Suppressor macrophage treated with lipopolysaccharide for 4 hours (primary cell): ENCODE data around the gene BCAN.

ENCODE experiments used
- DNase-seq: peaks from one replicate; pipeline ENCODE4 v3.0.0-alpha.2; 2020

BCAN gene

GRCh38 chr1:156644640-156645039, 2.7 kb downstream of the BCAN start:
- no peak for DNase-seq

GRCh38 chr1:156645056-156645455, 3.1 kb downstream of the BCAN start:
- DNase-seq = no peak

GRCh38 chr1:156645666-156646065, 3.7 kb downstream of the BCAN start:
- no peak for DNase-seq

DNA sequence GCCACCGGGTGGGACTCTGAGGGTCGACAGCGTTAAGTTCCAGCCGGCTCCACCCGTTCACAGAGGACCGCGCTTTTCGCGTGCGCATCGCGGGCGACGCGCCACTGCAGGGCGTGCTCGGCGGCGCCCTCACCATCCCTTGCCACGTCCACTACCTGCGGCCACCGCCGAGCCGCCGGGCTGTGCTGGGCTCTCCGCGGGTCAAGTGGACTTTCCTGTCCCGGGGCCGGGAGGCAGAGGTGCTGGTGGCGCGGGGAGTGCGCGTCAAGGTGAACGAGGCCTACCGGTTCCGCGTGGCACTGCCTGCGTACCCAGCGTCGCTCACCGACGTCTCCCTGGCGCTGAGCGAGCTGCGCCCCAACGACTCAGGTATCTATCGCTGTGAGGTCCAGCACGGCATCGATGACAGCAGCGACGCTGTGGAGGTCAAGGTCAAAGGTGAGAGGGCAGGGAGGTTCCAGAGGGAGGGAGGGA, 4.9 kb downstream of the BCAN start:
- no peak for DNase-seq

DNA sequence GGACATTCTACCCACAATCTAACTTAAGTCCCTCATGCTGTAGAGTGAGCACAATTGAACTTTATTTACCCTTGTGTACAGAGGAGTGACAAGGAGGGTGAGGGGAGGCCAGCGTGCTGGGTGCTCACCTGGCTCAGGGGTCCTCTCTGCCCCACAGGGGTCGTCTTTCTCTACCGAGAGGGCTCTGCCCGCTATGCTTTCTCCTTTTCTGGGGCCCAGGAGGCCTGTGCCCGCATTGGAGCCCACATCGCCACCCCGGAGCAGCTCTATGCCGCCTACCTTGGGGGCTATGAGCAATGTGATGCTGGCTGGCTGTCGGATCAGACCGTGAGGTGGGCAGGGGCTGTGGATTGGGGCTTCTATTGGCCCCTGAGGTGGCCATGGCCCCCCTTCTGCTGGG, 5.4 kb downstream of the BCAN start:
- no peak for DNase-seq

DNA sequence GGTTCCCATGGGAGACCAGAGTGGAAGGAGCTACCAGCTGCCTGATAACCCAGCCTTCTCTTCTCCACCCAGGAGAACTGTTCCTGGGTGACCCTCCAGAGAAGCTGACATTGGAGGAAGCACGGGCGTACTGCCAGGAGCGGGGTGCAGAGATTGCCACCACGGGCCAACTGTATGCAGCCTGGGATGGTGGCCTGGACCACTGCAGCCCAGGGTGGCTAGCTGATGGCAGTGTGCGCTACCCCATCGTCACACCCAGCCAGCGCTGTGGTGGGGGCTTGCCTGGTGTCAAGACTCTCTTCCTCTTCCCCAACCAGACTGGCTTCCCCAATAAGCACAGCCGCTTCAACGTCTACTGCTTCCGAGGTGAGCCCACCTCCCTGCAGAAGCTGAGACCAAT, 6.6 kb downstream of the BCAN start:
- DNase-seq = no peak

DNA sequence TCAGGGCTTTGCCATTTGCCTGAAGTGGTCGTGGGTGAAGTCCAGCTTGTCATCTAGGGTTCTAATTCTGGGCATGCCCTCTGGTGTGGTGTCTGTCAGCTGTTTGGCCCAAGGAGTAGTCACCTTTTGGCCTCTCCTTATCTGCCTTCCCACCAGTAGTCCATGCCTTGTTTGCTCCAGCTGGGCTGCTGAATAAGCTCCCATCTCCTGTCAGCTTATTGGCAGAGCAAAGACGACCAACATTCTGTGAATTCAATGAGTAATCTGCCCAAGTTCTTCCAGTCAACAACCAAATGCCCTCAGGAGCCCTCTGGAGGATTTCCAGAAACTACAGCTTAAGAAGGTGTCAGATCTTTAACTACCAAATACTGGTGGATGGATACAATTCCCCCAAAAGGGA, 7.0 kb downstream of the BCAN start:
- DNase-seq = no peak

- peak; percentile 70 for DNase-seq
Measured at GRCh38 chr1:156652131-156652991, 10.4 kb downstream of the BCAN start.

- no peak for DNase-seq
Measured at GRCh38 chr1:156652992-156653355, 11.1 kb downstream of the BCAN start.

- no peak for DNase-seq
Measured at GRCh38 chr1:156654700-156655099, 12.8 kb downstream of the BCAN start.

DNA sequence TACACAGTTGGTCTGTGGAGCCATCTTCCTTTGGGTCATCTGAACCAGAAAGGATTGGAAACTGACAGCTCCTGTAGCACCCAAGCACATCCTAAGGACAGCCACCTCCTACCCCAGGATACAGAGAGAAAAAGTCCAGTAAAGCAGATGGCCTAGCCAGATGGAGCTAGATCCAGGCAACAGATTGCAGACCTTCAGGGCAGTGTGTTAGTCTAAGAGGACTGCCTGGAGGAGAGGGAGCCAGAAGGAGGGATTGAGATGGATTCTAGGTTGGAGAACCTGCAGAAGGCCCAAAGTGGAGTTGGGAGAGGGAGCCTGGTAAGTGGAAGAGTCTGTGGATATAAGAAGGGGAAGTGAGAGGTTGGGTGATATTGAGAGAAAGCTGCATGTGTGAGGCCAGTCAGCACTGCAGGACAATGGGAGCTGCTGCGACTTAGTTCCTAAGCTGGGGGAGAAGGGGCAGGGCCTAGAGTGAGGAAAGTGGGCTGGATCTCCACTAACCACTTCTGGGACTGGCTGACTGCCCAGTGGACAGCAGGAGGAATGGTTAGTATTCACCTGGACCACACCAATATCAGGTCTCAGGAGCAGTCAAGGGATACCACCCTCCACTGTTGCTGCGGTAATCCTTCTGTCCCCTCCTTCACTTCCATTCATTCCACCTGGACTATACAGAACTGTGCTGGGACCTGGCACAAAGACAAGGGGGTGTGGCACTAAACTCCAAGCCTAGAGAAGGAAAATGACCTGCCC, 13.4 kb downstream of the BCAN start:
- no peak for DNase-seq

DNA sequence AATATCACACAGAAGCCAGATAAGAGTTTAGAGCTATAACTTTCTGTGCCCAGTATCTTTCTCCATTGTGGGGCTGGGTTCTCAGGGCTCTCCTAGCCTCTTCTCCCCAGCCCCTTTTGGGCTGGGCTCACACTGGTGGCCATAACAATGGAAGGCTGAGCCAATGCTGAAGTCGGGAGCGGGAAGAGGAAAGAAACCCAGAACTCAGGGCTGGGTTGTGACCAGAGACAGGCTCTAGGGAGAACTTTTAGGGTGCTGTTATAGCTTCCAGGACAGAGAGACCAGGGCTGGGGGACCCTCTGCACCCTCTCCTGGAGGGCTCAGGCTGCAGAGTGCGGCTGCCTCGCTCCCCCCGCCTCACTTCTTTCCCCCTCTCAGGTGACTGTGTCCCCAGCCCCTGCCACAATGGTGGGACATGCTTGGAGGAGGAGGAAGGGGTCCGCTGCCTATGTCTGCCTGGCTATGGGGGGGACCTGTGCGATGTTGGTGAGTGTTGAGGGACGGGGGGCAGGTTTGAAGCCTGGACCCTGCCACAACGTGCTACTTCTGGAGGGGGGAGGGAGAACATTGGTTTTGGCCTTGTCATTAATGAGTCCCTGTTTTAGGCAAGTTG, 14.1 kb downstream of the BCAN start:
- DNase-seq = no peak

GRCh38 chr1:156656806-156657740, 15.2 kb downstream of the BCAN start:
- DNase-seq = peak; percentile 79

DNA sequence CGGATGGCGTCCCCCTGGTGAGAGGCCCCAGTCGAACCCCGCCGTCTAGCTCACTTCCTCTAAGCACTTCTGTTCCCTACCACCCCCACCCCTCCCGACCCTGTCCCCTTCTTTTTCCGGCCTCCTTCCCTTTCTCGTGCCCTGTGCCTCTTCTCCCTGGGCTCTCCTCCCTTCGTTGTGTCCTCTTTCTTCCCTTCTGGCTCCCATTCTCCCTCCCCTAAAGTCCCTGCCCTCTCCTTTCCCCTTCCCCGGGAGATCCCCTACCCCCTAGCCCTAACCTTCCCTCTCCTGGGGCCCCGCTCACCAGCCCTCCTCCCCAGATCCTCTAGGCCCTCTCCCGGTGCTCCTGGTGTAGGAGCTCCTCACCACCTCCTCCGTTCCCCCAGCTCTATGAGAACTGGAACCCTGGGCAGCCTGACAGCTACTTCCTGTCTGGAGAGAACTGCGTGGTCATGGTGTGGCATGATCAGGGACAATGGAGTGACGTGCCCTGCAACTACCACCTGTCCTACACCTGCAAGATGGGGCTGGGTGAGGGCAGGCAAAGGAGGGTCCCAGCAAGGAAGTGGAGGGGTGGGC, 15.9 kb downstream of the BCAN start:
- DNase-seq = no peak

- no peak for DNase-seq
Measured at GRCh38 chr1:156658496-156658895, 16.6 kb downstream of the BCAN start.

GRCh38 chr1:156658945-156659574, 17.1 kb downstream of the BCAN start:
- DNase-seq = no peak

- no peak for DNase-seq
Measured at GRCh38 chr1:156659661-156659987, 17.7 kb downstream of the BCAN start.

DNA sequence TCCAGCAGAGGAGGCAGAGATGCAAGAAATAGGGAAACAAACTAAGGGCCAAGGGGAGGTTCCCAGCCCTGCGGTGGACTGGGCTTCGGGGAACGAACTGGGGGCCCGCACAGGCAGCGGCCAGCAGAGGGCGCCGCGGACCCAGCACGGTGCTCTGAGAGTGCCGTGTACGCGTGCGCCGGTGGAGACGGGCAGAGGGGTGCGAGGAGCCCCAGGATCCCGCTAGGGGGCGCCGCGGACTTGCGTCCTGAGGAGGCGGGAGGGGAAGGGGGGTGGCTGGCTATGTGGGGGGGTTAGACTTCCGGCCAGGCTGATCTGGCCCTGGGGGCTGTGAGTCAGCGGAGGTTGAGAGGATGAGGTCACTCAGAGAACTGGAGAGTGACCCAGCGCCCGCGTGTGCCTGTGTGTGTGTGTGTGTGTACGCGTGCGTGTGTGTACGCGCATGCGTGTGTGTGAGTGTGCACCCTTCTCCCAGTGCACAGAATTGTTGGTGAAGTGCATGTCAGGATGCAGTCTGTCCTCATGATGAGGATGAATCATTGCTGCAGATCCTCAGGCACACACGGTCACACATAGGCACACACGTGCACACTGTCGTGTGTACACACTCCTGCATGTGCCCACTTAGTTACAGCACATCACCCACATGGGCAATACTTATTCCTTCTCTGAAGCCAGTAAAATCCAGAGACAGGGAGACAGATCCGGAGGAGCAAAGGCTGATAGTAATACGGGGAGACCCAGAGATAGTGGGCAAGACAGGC, 18.3 kb downstream of the BCAN start:
- DNase-seq = peak; percentile 99

DNA sequence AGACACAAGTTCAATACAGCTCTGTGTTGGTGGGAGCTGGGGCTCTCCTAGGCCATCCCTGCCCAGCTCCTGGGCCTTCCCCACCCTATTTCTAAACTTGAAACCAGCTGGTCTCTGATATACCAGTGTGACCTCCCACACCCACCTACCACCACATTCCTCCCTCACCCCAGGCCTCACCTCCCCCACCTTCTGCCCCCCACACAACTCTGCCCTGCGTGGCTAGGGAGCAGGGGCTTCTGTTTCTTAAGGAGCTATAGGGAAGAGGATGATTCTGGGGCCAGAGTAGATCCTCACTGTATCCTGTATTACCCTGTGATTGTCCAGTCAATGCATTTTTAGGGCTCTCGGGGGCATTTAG, 18.8 kb downstream of the BCAN start:
- no peak for DNase-seq

DNA sequence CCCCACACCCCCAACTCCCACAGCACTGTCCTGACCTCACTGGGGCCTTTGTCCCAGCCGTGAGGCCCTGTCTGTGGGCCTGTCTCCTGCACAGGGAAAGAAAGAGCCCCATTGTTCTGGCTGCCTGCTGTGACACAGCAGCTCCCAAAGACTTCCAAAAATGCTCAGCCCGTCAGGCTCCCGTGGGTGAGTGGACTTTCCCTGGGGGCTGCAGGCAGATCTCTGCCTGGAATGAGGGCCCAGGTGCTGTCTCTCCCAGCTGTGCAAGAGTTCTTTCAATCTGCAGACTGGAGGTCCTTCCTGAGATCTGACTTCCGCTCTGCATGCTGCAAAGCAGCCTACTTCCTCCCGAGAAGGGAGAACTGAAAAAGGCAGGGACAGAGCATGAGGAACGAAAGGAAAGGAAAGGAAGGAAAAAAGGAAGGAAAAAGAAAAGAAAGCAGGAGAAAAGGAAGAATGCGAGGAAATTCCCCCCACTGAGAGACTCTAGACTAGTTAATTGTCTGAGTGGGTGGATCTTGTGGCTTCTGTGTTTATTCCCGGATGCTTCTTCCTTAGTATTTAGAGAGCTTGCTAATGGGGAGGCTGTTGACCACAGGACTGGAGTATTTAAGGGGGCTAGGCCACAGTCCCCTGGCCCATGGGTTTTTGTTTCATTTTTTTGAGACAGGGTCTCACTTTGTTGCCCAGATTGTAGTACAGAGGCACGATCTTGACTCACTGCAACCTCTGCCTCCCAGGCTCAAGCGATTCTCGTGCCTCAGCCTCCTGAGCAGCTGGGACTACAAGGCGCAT, 20.3 kb downstream of the BCAN start:
- peak; percentile 59 for DNase-seq

- DNase-seq = no peak
Measured at GRCh38 chr1:156662800-156663055, 20.8 kb downstream of the BCAN start.
